ENCODE data around the gene SPIB.

The SPIB gene

DNA sequence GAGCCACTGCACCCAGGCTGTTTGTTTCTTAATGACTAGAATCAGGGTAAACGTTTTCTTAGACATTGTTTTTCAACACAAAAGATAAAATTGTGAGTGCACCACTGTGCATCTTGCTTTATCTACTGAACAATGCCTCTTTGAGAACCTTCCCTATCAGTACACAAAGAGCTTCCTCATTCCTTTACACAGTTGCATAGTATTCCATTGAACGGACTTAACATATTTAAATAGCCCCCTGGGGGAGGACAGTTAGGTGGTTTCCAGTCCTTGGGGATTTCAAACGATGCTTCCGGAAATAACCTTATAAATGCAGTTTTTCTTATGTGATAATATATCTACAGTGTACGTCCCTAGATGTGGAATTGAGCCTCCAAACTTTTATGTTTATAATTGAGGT is 26.0 kb upstream of the SPIB start:
- DNase-seq (ENCODE audit: insufficient read length, low spot score), result no peak
- TF ChIP-seq SPI1 (IDR thresholded peaks at IDR 0.05; ENCODE audit: low read depth, low read length), result no peak
- TF ChIP-seq TAF1 (IDR thresholded peaks at IDR 0.05; ENCODE audit: low read depth, low read length), result no peak
- TF ChIP-seq POLR2AphosphoS5 (IDR thresholded peaks at IDR 0.05; ENCODE audit: low read depth, low read length), result no peak
- TF ChIP-seq POLR2A (IDR thresholded peaks at IDR 0.05; ENCODE audit: low read depth, low read length), result no peak
- TF ChIP-seq POU2F2 (IDR thresholded peaks at IDR 0.05; ENCODE audit: low read depth, low read length), result no peak
- no peak for FAIRE-seq

DNA sequence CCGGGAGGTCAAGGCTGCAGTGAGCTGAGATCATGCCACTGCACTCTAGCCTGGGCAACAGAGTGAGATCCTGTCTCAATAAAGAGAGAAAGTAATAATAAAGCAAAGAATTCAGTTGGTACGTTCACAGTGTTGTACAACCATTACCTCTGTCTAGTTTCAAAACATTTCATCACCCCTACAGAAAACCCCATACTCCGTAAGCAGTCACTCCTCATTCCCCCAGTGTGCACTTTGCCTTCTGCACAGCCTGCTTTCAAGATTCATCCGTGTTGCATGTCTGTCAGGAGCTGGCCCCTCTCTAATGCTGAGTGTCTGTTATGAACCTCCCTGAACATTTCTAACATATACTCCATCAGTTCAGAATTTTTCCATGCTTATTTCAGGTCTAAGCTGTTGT is 25.1 kb upstream of the SPIB start:
- no peak for FAIRE-seq
- TF ChIP-seq SPI1 (IDR thresholded peaks at IDR 0.05; ENCODE audit: low read depth, low read length), result no peak
- no peak for TF ChIP-seq POU2F2 (IDR thresholded peaks at IDR 0.05; ENCODE audit: low read depth, low read length)
- no peak for TF ChIP-seq POLR2A (IDR thresholded peaks at IDR 0.05; ENCODE audit: low read depth, low read length)
- TF ChIP-seq TAF1 (IDR thresholded peaks at IDR 0.05; ENCODE audit: low read depth, low read length), result no peak
- TF ChIP-seq POLR2AphosphoS5 (IDR thresholded peaks at IDR 0.05; ENCODE audit: low read depth, low read length), result no peak
- no peak for TF ChIP-seq PAX5 (IDR thresholded peaks at IDR 0.05; ENCODE audit: insufficient read depth, low read length, severe bottlenecking)
- DNase-seq (ENCODE audit: insufficient read length, low spot score), result no peak

DNA sequence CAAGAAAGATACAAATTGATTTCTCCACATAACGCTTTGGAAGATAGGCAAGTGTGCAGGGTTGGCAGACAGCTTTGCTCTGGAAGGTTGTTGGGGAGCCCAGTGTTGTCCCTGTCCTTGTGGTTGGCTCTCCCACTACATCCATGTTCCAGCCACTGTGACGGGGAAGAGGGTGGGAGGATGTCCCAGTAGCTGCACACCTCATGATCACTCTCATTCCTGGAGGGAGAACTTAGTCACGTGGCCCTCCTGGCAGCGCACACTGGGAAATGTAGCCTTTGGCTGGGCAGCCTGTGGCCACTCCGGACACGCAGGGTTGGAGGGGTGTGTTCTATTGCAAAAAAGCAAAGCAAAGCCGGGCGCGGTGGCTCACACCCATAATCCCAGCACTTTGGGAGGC is 24.7 kb upstream of the SPIB start:
- no peak for FAIRE-seq
- TF ChIP-seq POU2F2 (IDR thresholded peaks at IDR 0.05; ENCODE audit: low read depth, low read length) (no peak), POLR2AphosphoS5 (IDR thresholded peaks at IDR 0.05; ENCODE audit: low read depth, low read length) (no peak), TAF1 (IDR thresholded peaks at IDR 0.05; ENCODE audit: low read depth, low read length) (no peak), SPI1 (IDR thresholded peaks at IDR 0.05; ENCODE audit: low read depth, low read length) (no peak), POLR2A (IDR thresholded peaks at IDR 0.05; ENCODE audit: low read depth, low read length) (no peak), PAX5 (IDR thresholded peaks at IDR 0.05; ENCODE audit: insufficient read depth, low read length, severe bottlenecking) (no peak)
- DNase-seq (ENCODE audit: insufficient read length, low spot score), result no peak

DNA sequence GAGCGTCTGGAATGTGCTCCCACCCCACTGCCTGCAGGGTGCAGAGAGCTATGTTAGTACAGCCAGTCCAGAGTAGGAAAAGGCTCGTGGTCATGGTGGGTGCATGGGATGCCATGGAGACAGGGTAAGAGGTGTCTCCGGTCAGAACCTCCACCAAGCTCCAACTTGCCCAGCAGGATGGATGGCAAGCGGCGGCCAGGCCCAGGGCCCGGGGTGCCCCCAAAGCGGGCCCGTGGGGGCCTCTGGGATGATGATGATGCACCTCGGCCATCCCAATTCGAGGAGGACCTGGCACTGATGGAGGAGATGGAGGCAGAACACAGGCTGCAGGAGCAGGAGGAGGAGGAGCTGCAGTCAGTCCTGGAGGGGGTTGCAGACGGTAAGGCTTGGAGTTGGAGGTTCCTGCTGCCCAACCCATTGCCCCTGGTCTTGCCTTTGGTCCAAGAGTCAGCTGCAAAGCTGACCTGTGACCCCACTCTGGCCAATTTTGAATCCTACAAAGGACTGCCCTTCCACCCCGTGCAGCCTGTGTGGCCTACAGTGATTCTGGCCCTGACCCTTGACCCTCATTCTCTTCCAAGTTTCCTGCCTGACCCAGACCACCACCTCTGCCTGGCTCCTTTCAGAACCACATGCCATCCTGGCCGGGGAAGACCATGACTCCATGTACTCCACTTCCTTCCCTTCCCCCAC is 19.9 kb upstream of the SPIB start:
- FAIRE-seq (no peak), DNase-seq (ENCODE audit: insufficient read length, low spot score) (no peak)
- TF ChIP-seq POLR2AphosphoS5 (IDR thresholded peaks at IDR 0.05; ENCODE audit: low read depth, low read length), result no peak
- no peak for TF ChIP-seq POU2F2 (IDR thresholded peaks at IDR 0.05; ENCODE audit: low read depth, low read length)
- TF ChIP-seq SPI1 (IDR thresholded peaks at IDR 0.05; ENCODE audit: low read depth, low read length), result no peak
- no peak for TF ChIP-seq TAF1 (IDR thresholded peaks at IDR 0.05; ENCODE audit: low read depth, low read length)
- TF ChIP-seq PAX5 (IDR thresholded peaks at IDR 0.05; ENCODE audit: insufficient read depth, low read length, severe bottlenecking), result no peak
- TF ChIP-seq POLR2A (IDR thresholded peaks at IDR 0.05; ENCODE audit: low read depth, low read length), result no peak

DNA sequence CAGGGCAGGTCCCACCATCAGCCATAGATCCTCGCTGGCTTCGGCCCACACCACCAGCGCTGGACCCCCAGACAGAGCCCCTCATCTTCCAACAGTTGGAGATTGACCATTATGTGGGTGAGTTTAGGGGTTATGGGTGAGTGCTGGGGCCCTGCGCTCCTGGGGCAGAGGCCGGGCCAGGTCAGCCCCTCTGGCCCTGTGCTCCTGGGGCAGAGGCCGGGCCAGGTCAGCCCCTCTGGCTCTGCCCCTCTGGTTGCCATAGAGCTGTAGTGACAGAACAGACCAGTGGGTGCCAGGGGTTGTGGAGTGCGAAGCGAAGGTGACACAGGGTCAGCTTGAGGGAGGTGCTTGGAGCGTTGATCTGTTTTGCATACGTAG is 19.4 kb upstream of the SPIB start:
- no peak for TF ChIP-seq PAX5 (IDR thresholded peaks at IDR 0.05; ENCODE audit: insufficient read depth, low read length, severe bottlenecking)
- TF ChIP-seq TAF1 (IDR thresholded peaks at IDR 0.05; ENCODE audit: low read depth, low read length), result no peak
- no peak for TF ChIP-seq POLR2A (IDR thresholded peaks at IDR 0.05; ENCODE audit: low read depth, low read length)
- no peak for TF ChIP-seq POU2F2 (IDR thresholded peaks at IDR 0.05; ENCODE audit: low read depth, low read length)
- TF ChIP-seq POLR2AphosphoS5 (IDR thresholded peaks at IDR 0.05; ENCODE audit: low read depth, low read length), result no peak
- no peak for TF ChIP-seq SPI1 (IDR thresholded peaks at IDR 0.05; ENCODE audit: low read depth, low read length)
- DNase-seq (ENCODE audit: insufficient read length, low spot score), result no peak
- FAIRE-seq, result no peak

DNA sequence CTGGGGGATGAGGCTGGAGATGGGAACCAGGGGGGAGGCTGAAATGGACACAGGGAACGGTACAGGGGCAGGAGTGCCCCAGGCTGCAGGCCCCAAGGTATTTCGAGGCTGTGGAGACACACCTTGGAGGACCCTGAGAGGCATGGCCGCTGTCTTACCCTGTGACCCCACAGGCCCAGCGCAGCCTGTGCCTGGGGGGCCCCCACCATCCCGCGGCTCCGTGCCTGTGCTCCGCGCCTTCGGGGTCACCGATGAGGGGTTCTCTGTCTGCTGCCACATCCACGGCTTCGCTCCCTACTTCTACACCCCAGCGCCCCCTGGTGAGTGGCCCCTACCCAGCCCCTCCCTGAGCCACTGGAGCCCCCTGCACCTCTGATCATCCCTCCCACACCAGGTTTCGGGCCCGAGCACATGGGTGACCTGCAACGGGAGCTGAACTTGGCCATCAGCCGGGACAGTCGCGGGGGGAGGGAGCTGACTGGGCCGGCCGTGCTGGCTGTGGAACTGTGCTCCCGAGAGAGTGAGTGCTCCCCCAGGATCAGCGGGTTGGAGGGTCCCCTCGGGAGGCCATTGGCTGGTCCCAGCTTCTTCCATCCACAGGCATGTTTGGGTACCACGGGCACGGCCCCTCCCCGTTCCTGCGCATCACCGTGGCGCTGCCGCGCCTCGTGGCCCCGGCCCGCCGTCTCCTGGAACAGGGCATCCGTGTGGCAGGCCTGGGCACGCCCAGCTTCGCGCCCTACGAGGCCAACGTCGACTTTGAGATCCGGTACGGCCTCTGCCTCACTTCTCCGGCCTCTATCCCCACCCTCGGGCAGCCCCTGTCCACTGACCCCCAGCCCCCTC is 16.9 kb upstream of the SPIB start:
- DNase-seq (ENCODE audit: insufficient read length, low spot score) (no peak), FAIRE-seq (no peak)
- TF ChIP-seq POLR2AphosphoS5 (IDR thresholded peaks at IDR 0.05; ENCODE audit: low read depth, low read length) (no peak), SPI1 (IDR thresholded peaks at IDR 0.05; ENCODE audit: low read depth, low read length) (no peak), POLR2A (IDR thresholded peaks at IDR 0.05; ENCODE audit: low read depth, low read length) (no peak), POU2F2 (IDR thresholded peaks at IDR 0.05; ENCODE audit: low read depth, low read length) (no peak), PAX5 (IDR thresholded peaks at IDR 0.05; ENCODE audit: insufficient read depth, low read length, severe bottlenecking) (no peak), TAF1 (IDR thresholded peaks at IDR 0.05; ENCODE audit: low read depth, low read length) (no peak)

DNA sequence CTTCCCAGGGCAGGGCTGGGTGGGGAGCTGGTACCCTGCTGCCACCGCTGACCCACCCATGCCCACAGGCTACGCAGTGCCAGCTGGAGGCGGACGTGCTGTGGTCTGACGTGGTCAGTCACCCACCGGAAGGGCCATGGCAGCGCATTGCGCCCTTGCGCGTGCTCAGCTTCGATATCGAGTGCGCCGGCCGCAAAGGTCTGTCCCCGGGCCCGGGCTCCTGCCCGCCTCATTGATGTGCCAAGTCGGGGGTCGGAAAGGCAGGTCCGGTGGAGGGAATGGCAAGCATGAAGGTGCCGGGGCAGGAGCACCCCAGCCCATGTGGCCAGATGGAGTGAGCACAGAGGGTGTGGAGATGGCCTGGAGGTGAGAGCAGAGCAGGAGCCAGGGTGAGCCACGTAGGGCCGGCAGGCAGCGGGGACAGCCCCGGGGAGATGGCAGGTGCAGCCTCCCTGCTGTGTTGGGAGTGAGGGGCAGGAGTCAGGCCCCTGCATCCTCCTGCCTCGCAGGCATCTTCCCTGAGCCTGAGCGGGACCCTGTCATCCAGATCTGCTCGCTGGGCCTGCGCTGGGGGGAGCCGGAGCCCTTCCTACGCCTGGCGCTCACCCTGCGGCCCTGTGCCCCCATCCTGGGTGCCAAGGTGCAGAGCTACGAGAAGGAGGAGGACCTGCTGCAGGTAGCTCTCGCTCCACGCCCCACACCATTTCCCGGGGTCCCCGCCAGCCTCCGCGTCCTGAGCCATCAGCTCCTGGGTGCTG is 16.0 kb upstream of the SPIB start:
- no peak for TF ChIP-seq SPI1 (IDR thresholded peaks at IDR 0.05; ENCODE audit: low read depth, low read length)
- no peak for TF ChIP-seq POU2F2 (IDR thresholded peaks at IDR 0.05; ENCODE audit: low read depth, low read length)
- TF ChIP-seq POLR2A (IDR thresholded peaks at IDR 0.05; ENCODE audit: low read depth, low read length), result no peak
- TF ChIP-seq PAX5 (IDR thresholded peaks at IDR 0.05; ENCODE audit: insufficient read depth, low read length, severe bottlenecking), result no peak
- TF ChIP-seq TAF1 (IDR thresholded peaks at IDR 0.05; ENCODE audit: low read depth, low read length), result no peak
- no peak for TF ChIP-seq POLR2AphosphoS5 (IDR thresholded peaks at IDR 0.05; ENCODE audit: low read depth, low read length)
- FAIRE-seq (no peak), DNase-seq (ENCODE audit: insufficient read length, low spot score) (no peak)

DNA sequence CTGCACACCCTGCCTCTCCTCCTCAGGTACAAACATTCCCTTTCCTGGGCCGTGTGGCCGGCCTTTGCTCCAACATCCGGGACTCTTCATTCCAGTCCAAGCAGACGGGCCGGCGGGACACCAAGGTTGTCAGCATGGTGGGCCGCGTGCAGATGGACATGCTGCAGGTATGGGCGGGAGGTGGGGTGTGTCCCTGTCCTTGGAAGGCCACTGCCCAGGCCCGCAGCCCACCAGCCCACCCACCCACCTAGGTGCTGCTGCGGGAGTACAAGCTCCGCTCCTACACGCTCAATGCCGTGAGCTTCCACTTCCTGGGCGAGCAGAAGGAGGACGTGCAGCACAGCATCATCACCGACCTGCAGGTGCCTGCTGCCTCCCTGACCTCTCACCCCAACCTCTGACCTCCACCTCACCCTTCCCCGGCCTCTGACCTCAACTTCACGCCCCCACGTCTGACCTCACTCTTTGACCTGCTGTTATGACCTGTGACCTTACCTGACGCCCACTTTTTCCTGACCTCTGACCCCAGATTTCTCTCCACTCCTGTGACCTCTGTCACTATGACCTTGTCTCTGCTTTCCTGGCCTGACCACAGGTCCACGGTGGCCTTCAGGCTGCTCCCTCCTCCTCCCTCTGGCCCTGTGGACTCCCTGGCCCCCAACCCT is 12.4 kb upstream of the SPIB start:
- TF ChIP-seq SPI1 (IDR thresholded peaks at IDR 0.05; ENCODE audit: low read depth, low read length) (no peak), PAX5 (IDR thresholded peaks at IDR 0.05; ENCODE audit: insufficient read depth, low read length, severe bottlenecking) (no peak), POLR2A (IDR thresholded peaks at IDR 0.05; ENCODE audit: low read depth, low read length) (no peak), POLR2AphosphoS5 (IDR thresholded peaks at IDR 0.05; ENCODE audit: low read depth, low read length) (no peak), TAF1 (IDR thresholded peaks at IDR 0.05; ENCODE audit: low read depth, low read length) (no peak), POU2F2 (IDR thresholded peaks at IDR 0.05; ENCODE audit: low read depth, low read length) (no peak)
- DNase-seq (ENCODE audit: insufficient read length, low spot score) (no peak), FAIRE-seq (no peak)

Data from GM12891 (cell line).